ENCODE results near the gene BCL6B. TPM values are rescaled to one million over a fixed set of nuclear protein-coding genes. Genes with fewer than 3 reads are reported as not detected.
A peak's percentile ranks its signal among the peaks of the same experiment; 100 is the strongest.

The BCL6B gene
- total RNA-seq, 2 experiments from 2014 or later: not detected

GRCh38 chr17:7021993-7022778 is 664 bp upstream of the BCL6B start:
- H3K4me3 ChIP-seq (ENCODE audit: low read depth, low read length, poor library complexity, severe bottlenecking): peak overlapping the region; percentile 8
- no peaks in the 10 kb centered on the region for H3K9me2 ChIP-seq (ENCODE audit: insufficient read depth, low read length)
- H2AFZ ChIP-seq (ENCODE audit: low read length): peak overlapping the region; percentile 43; the same call in 1 of the 2 replicates
- peaks cover 6% of the 10 kb centered on the region; the same call in 1 of the 2 replicates for H3K36me3 ChIP-seq (ENCODE audit: insufficient read depth, low read length)
- peak; percentile 86 for TF ChIP-seq CTCF (conservative IDR thresholded peaks at IDR 0.05; ENCODE audit: low read length)
- no peak for TF ChIP-seq EZH2phosphoT487 (IDR thresholded peaks at IDR 0.05; ENCODE audit: borderline replicate concordance, low read depth, low read length)
- H3K27ac ChIP-seq (ENCODE audit: low read depth, low read length, poor library complexity, severe bottlenecking): no peak overlapping the region
- H3K79me2 ChIP-seq (ENCODE audit: insufficient read depth, low read depth, low read length): no peaks in the 10 kb centered on the region
- ChIA-PET CTCF (ENCODE audit: unreplicated experiment) (interaction anchor here (0.6 to 0.8 kb wide), 3 partner anchors 14 to 235 kb away, joined by 3 to 4 read pairs (median 3); partner anchors contain the start of gene SLC16A13), POLR2A (interaction anchor here (1.1 kb wide), 1 partner anchor 13 kb away, joined by 4 read pairs; the partner anchor contains the start of gene SLC16A13)
- peak overlapping the region; percentile 22 for H3K4me2 ChIP-seq (ENCODE audit: low read length)
- DNase-seq (ENCODE audit: low spot score): peak; percentile 77
- BruUV-seq (replicated peaks): no TSS peak
- intact Hi-C loops (cut with micrococcal nuclease; ENCODE audit: unreplicated experiment): loop anchor here (5.0 kb wide), 1 partner anchor 110 kb away; no protein-coding TSS in a partner anchor
- no peaks in the 10 kb centered on the region for H3K9me3 ChIP-seq (ENCODE audit: low read length)
- H4K20me1 ChIP-seq (ENCODE audit: insufficient read depth, low read length): no peaks in the 10 kb centered on the region
- H3K4me1 ChIP-seq (ENCODE audit: insufficient read depth, low read length, poor library complexity, severe bottlenecking): peaks cover 10% of the 10 kb centered on the region

GRCh38 chr17:7023576-7024401 is 939 bp downstream of the BCL6B start:
- intact Hi-C loops (cut with micrococcal nuclease; ENCODE audit: unreplicated experiment): loop anchor here (5.0 kb wide), 1 partner anchor 111 kb away; no protein-coding TSS in a partner anchor
- H3K4me2 ChIP-seq (ENCODE audit: low read length): no peak overlapping the region
- no peaks in the 10 kb centered on the region for H3K79me2 ChIP-seq (ENCODE audit: insufficient read depth, low read depth, low read length)
- no peak overlapping the region for H2AFZ ChIP-seq (ENCODE audit: low read length)
- ChIA-PET POLR2A (no interaction called here), CTCF (ENCODE audit: unreplicated experiment) (no interaction called here)
- H3K27ac ChIP-seq (ENCODE audit: low read depth, low read length, poor library complexity, severe bottlenecking): no peak overlapping the region
- DNase-seq (ENCODE audit: low spot score): peak; percentile 53
- no peaks in the 10 kb centered on the region for H4K20me1 ChIP-seq (ENCODE audit: insufficient read depth, low read length)
- H3K9me2 ChIP-seq (ENCODE audit: insufficient read depth, low read length): no peaks in the 10 kb centered on the region
- H3K4me3 ChIP-seq (ENCODE audit: low read depth, low read length, poor library complexity, severe bottlenecking): no peak overlapping the region
- H3K4me1 ChIP-seq (ENCODE audit: insufficient read depth, low read length, poor library complexity, severe bottlenecking): peaks cover 10% of the 10 kb centered on the region
- no peaks in the 10 kb centered on the region for H3K9me3 ChIP-seq (ENCODE audit: low read length)
- no peaks in the 10 kb centered on the region for H3K36me3 ChIP-seq (ENCODE audit: insufficient read depth, low read length)
- TF ChIP-seq CTCF (conservative IDR thresholded peaks at IDR 0.05; ENCODE audit: low read length) (no peak), EZH2phosphoT487 (IDR thresholded peaks at IDR 0.05; ENCODE audit: borderline replicate concordance, low read depth, low read length) (no peak)
- no TSS peak for BruUV-seq (replicated peaks)
